GM10266 (cell line): ENCODE measurements around the gene GPR153.

Experiments used
- DNase-seq: peaks from one replicate; pipeline ENCODE4 v3.0.0; 2012; ENCODE audit errors: extremely low spot score
- TF ChIP-seq, protein P1 (sequence below): IDR thresholded peaks from 2 replicates; pipeline ENCODE4 v1.5.1; 2012; ENCODE audit warnings: mild to moderate bottlenecking, low read depth; ENCODE audit not compliant: control insufficient read depth, insufficient read depth; ENCODE audit errors: missing control alignments

Gene GPR153

DNA sequence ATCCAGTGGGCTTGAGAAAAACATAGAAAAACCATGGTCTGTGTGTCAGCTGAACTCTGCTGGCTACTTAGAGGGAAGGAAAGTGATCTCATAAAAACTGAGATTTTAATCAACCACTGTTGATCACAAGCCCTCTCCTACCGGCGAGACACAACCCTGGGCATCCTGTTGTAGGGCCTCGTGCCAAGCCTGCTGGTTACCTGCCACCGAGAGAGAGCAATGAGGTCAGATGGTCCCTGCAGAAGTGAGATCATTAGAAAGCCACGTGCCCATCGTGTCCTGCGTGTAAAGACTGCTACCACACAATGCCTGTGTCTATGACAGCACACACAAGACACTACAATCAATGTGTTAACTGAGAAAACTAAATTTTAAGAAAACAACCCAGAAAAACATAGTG lies 41.7 kb upstream of the GPR153 start:
- TF ChIP-seq, protein P1, sequence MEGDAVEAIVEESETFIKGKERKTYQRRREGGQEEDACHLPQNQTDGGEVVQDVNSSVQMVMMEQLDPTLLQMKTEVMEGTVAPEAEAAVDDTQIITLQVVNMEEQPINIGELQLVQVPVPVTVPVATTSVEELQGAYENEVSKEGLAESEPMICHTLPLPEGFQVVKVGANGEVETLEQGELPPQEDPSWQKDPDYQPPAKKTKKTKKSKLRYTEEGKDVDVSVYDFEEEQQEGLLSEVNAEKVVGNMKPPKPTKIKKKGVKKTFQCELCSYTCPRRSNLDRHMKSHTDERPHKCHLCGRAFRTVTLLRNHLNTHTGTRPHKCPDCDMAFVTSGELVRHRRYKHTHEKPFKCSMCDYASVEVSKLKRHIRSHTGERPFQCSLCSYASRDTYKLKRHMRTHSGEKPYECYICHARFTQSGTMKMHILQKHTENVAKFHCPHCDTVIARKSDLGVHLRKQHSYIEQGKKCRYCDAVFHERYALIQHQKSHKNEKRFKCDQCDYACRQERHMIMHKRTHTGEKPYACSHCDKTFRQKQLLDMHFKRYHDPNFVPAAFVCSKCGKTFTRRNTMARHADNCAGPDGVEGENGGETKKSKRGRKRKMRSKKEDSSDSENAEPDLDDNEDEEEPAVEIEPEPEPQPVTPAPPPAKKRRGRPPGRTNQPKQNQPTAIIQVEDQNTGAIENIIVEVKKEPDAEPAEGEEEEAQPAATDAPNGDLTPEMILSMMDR = no peak
- DNase-seq = no peak

DNA sequence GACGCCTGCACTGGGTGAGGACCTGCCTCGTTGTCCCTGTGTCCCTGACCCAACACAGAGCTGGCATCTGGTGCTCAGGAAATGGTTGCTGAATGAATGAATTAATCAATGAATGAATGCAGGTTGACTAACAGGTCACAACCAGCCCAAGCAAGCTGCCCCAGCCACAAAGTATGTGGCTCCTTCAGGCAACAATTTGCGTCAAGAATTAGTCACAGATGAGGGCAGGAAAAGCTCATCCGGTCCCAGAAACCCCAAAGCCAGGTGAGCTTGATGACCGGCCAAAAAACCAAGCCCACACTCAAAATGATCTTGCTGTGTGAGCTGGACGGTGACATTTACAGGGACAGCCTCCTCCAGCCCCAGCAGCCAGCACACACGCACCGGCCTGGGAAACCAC lies 40.6 kb upstream of the GPR153 start:
- TF ChIP-seq, protein P1 = no peak

GRCh38 chr1:6300342-6301048 lies 39.6 kb upstream of the GPR153 start:
- DNase-seq = no peak
- TF ChIP-seq, protein P1 = no peak

More for the DNA sequence above, 40.6 kb upstream of the GPR153 start:
- DNase-seq = no peak

DNA sequence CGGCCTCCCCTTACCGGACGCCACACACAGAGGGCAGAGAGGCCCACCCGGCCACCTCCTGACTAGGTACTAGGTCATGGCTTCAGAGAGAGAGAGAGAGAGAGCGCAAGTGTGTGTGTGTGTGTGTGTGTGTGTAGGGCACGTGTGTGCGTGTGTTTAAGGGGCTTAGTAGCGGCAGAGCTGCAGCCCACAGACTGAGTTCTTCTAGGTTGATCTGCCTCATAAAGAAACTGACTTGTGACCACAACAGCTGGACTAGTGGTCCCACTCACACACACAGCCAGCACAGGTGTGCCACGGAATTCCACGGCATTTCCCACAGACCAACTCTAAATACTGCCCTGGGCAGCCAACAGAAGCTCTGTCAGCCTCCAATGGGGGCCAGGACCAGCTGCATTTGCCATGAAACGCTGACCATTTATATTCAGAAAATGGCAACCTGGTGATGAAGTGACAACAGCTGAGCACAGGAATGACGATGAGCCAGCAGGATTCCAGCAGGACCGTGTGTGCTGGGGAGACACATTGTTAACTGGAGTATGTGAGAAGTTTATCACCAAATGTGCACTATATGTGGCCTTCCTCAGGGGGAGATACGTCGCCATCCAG lies 38.8 kb upstream of the GPR153 start:
- DNase-seq = no peak
- TF ChIP-seq, protein P1 = no peak

GRCh38 chr1:6298940-6299465 lies 38.1 kb upstream of the GPR153 start:
- no peak for DNase-seq
- TF ChIP-seq, protein P1 = no peak

GRCh38 chr1:6298530-6298929 lies 37.6 kb upstream of the GPR153 start:
- no peak for DNase-seq
- TF ChIP-seq, protein P1 = no peak

DNA sequence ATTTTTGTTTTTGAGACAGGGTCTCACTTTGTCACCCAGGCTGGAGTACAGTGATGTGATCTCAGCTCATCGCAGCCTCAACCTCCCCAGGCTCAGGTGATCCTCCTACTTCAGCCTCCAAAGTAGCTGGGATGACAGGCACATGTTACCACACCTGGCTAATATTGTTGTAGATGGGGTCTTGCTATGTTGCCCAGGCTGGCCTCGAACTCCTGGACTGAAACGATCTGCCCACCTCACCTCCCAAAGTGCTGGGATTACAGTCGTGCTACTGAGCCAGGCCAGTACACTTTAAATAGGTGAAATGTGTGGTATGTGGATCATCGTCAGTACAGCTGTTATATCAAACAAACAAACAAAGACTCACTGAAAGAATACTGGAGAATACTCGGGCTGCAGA lies 35.0 kb upstream of the GPR153 start:
- no peak for DNase-seq
- TF ChIP-seq, protein P1 = no peak
